BE2C (cell line): Measurements from ENCODE around the gene OTX2.

Experiments
- DNase-seq: peaks from one replicate; pipeline ENCODE4 v3.0.0-alpha.2; 2020
- H3K27me3 ChIP-seq: fragments of 250-450 bp; sonication (Bioruptor Pico); 2 replicates; pipeline ENCODE4 v1.5.1; 2020; ENCODE audit warnings: mild to moderate bottlenecking
- H3K36me3 ChIP-seq: fragments of 250-450 bp; sonication (Bioruptor Pico); 2 replicates; pipeline ENCODE4 v1.5.1; 2020; ENCODE audit warnings: mild to moderate bottlenecking
- H3K4me1 ChIP-seq: fragments of 250-450 bp; sonication (Bioruptor Pico); 2 replicates; pipeline ENCODE4 v1.5.1; 2020
- H3K4me3 ChIP-seq: 2 replicates; pipeline ENCODE4 v1.5.1; 2011; ENCODE audit warnings: low read depth, low read length
- H3K9me3 ChIP-seq: fragments of 250-450 bp; sonication (Bioruptor Pico); 2 replicates; pipeline ENCODE4 v1.5.1; 2020
- CTCF ChIP-seq: IDR thresholded peaks from 2 replicates; pipeline ENCODE4 v1.5.1; 2012; ENCODE audit warnings: mild to moderate bottlenecking, low read depth, low read length

Gene OTX2

GRCh38 chr14:56821805-56822610 lies 11.7 kb upstream of the OTX2 start:
- DNase-seq = no peak

GRCh38 chr14:56821177-56821576 lies 10.9 kb upstream of the OTX2 start:
- no peaks in the 10 kb centered on the region for H3K36me3 ChIP-seq
- no peaks in the 10 kb centered on the region for H3K9me3 ChIP-seq
- H3K27me3 ChIP-seq = peaks cover 35% of the 10 kb centered on the region
- DNase-seq = no peak
- no peak overlapping the region for H3K4me3 ChIP-seq
- H3K4me1 ChIP-seq = no peaks in the 10 kb centered on the region
- TF ChIP-seq CTCF = no peak

More at GRCh38 chr14:56821805-56822610, 11.7 kb upstream of the OTX2 start:
- Histone ChIP-seq H3K4me3 (no peak overlapping the region), H3K4me1 (no peaks in the 10 kb centered on the region), H3K36me3 (no peaks in the 10 kb centered on the region), H3K27me3 (peaks cover 26% of the 10 kb centered on the region), H3K9me3 (no peaks in the 10 kb centered on the region)
- no peak for TF ChIP-seq CTCF

- no peak overlapping the region for H3K4me3 ChIP-seq
- H3K9me3 ChIP-seq = no peaks in the 10 kb centered on the region
- H3K27me3 ChIP-seq = peaks cover 70% of the 10 kb centered on the region
- no peak for DNase-seq
- TF ChIP-seq CTCF = no peak
- H3K36me3 ChIP-seq = no peaks in the 10 kb centered on the region
- no peaks in the 10 kb centered on the region for H3K4me1 ChIP-seq
These were observed 7.2 kb upstream of the OTX2 start for GRCh38 chr14:56817396-56817921.

GRCh38 chr14:56816574-56817391 lies 6.5 kb upstream of the OTX2 start:
- Histone ChIP-seq H3K27me3 (peaks cover 77% of the 10 kb centered on the region), H3K9me3 (no peaks in the 10 kb centered on the region), H3K4me3 (no peak overlapping the region), H3K36me3 (no peaks in the 10 kb centered on the region), H3K4me1 (no peaks in the 10 kb centered on the region)
- no peak for TF ChIP-seq CTCF
- DNase-seq = no peak

GRCh38 chr14:56815745-56816144 lies 5.5 kb upstream of the OTX2 start:
- no peaks in the 10 kb centered on the region for H3K4me1 ChIP-seq
- no peaks in the 10 kb centered on the region for H3K36me3 ChIP-seq
- TF ChIP-seq CTCF = no peak
- no peaks in the 10 kb centered on the region for H3K9me3 ChIP-seq
- no peak overlapping the region for H3K4me3 ChIP-seq
- H3K27me3 ChIP-seq = peaks cover 87% of the 10 kb centered on the region
- DNase-seq = no peak
